Left renal cortex interstitium (tissue), 4 donors: Measurements from ENCODE around the gene OR6N2. TPM values are rescaled to one million over a fixed set of nuclear protein-coding genes. Genes with fewer than 3 reads are reported as not detected.

Experiments used
- DNase-seq, 4 donors: peaks; one replicate each; pipeline ENCODE4 v3.0.0-alpha.2; 2013; ENCODE audit warnings: low read depth in 4 of 4, low spot score in 2 of 4, missing footprints in 1 of 4
- polyA plus RNA-seq, 4 donors: library from polyadenylated mRNA; unstranded; fragments of 120-200 nt; gene quantifications; one replicate each; pipeline ENCODE4 v1.2.1, GENCODE V29; 2013; ENCODE audit not compliant: insufficient read length in 4 of 4

The OR6N2 gene
- polyA plus RNA-seq, 4 donors, result not detected

DNA sequence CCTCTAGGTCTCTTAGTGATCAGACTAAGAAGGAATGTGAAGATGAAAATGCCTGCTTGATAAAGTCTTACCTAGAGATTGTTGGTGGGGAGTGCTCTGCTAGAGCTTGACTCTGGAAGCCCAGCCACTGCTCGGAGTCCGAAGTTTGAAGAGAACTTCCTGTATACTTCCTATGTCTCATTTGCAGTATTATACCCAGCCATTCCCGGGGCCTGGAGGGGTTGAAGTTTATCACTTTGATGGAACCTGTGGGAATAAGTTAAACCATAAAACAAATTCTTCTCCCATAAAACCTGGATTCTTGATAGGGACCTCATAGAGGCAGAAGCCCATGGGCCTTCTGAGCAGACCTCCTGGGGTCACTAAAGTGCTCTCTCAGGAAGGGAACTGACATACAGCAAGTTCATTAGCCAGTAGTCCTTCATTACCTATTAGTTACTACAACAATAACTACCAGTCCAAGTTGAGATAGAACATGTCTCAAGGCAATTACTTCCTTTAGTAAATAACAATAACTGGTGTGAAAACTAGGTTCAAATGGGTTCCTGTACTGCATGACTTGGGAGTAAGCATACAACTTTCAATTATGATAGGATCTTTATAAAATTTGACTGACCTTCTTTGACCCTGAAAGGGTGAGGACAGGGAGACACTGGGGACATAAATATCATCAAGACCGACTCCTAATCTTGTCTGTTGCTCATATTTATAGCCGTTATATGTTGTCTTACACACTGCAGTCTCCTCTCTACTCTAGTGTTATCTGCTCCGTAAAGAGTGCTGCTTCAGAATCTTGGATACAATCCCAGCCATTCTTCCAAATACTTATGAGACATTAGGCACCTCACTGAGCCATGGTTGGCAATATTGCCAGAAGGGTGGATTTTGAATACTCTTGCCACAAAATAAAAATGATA lies 8.8 kb downstream of the OR6N2 start, which contains the start of gene OR6N1:
Gene OR6N1 (minus strand): TSS at position 246 of the 917 bp plus-strand sequence. CDS start 5,513 bp downstream, outside the sequence.
- DNase-seq, result no peak

GRCh38 chr1:158754420-158754819 lies 26.6 kb downstream of the OR6N2 start, which contains the start of gene OR6K6:
Gene OR6K6, plus strand, starts transcription at chr1:158754720. Its CDS starts 168 bp downstream, at chr1:158754888.
- DNase-seq, result no peak

GRCh38 chr1:158752155-158752712 lies 28.8 kb downstream of the OR6N2 start:
- DNase-seq, result no peak

DNA sequence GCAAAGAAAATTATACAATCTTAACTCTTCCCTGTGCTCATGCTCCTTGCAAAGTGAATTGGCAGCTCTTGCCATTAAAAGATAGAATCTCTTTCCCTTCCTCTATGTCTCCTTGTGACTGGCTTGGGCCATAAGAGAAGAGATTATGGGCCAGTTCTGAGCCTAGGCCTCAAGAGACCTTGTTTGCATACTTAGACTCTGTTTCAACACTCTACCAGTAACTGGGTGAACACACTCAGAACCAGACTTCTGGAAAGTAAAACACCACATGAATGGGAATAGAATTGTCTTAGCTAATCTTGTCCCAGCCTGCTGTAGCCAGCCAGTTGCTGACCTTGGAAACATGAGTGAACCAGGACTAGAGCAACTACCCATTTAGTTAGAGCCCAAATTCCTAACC lies 45.2 kb downstream of the OR6N2 start:
- no peak for DNase-seq

- DNase-seq, result no peak
Measured at GRCh38 chr1:158732524-158732923, 48.5 kb downstream of the OR6N2 start.

DNA sequence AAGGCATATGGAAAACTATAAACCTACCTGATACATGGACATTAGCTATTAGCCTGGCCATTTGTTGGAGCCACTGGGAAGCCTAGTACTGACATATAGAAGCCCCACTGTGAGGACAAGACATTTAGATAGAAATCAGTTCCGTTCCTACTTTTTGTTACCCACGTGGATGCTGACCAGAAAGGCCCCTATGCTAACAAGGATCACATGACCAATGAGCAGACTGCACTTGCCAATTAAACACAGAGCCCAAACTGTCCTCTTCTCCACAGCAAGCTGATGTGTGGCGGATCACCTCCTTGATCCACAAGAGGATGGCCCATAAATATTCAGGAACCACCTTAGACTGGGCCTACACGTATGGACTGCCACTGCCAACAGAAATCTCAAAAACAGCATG lies 49.3 kb downstream of the OR6N2 start:
- no peak for DNase-seq

DNA sequence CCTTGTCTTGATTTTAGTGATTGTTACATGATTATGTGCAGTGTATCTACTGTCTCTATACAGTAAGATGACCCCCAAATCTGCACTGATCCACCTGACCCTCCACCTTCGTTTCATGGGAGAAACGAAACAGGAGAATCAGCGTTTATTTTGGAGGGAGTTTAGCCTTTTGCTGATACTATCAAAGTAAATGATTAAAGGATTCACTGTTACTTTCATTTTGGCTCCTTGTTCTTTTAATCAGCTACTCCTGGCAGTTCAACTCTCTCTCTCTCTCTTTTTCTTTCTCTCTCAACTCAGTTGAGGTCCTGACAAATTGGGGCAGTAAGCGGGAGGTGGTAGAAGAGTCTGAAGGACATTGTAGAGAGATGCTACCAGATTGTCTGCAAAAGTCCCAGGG lies 50.6 kb downstream of the OR6N2 start:
- DNase-seq, result no peak

DNA sequence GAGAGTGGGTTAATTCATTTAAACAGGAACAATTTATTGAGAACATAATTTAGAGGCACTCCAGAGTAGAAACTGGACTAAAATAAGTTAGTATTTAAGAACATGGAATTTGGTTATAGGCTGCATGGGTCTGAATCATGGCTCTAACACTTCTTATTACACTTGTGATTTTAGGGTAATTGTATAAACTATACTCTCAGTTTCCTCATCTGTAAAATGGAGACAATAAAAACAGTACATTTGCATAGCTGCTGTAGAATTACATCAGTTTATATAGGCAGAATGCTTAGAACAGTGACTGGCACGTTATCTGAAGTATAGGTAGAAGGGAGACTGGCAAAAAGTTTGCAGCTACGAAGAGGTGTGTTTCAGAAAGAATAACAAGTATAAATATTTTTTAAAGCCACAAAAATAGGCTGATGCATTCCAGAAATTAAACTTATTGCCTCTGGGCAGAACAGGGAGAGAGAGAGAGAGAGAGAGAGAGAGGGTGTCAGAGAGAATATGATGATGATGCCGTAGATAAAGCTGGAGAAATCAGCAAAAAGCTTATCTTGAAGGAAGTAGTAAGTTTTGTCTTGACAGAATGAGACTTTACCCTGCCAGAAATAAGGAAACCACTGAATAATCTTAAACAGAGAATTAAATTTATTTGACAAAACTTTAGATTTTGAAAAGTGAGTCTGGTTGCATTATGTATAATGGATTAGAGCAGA lies 52.3 kb downstream of the OR6N2 start:
- no peak for DNase-seq

DNA sequence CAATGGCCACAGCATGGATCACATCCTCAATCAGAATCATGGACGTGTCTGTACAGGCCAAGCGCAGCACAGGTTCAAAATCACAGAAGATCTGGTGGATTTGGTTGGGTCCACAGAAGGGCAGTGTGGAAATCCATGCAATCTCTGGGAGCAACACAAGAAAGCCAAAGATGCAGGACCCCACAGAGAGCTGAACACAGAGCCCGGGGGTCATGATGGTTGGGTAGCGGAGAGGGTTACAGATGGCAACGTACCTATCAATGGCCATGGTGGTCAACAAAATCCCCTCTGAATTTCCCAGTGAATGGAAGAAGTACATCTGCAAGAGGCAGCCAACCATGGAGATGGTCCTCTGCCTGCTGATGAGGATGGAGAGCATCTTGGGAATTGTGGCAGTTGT lies 56.6 kb downstream of the OR6N2 start:
- DNase-seq, result no peak

Other genes starting within 250 kb of the OR6N2 start
- gene OR6Y1, start 226.8 kb downstream of the OR6N2 start, polyA plus RNA-seq, result not detected
- gene OR6P1, start 210.6 kb downstream of the OR6N2 start, polyA plus RNA-seq, result not detected
- not detected for gene OR10X1, start 201.3 kb downstream of the OR6N2 start, polyA plus RNA-seq
- gene OR10Z1, start 175.9 kb downstream of the OR6N2 start, polyA plus RNA-seq, result under 1 TPM; 0.05 to 0.10 (median 0.06) TPM
- gene SPTA1, start 94.5 kb downstream of the OR6N2 start, polyA plus RNA-seq, result 1 to 10 TPM; 1.1 to 5.9 (median 1.8) TPM
- not detected for gene OR6K2, start 80.6 kb downstream of the OR6N2 start, polyA plus RNA-seq
- gene OR6K3, start 60.5 kb downstream of the OR6N2 start, polyA plus RNA-seq, result under 1 TPM in 3 of 4 donors, not detected in 1; 0.07 to 0.14 (median 0.08) TPM
- not detected for gene OR6K6, start 26.5 kb downstream of the OR6N2 start, polyA plus RNA-seq
- under 1 TPM in 1 of 4 donors, not detected in 3; 0.06 TPM for gene OR6N1, start 9.0 kb downstream of the OR6N2 start, polyA plus RNA-seq
- gene MNDA, start 50.1 kb upstream of the OR6N2 start, polyA plus RNA-seq, result 1 to 10 TPM; 2.9 to 4.8 (median 3.5) TPM
- under 1 TPM; 0.17 to 0.29 (median 0.23) TPM for gene PYHIN1, start 150.3 kb upstream of the OR6N2 start, polyA plus RNA-seq
- gene IFI16, start 228.7 kb upstream of the OR6N2 start, polyA plus RNA-seq, result 10 to 100 TPM; 54.9 to 66.2 (median 62.9) TPM